ENCODE measurements around the gene CLEC4D.
"Not testable (repeated sequence)": the region's sequence is repeated elsewhere in the genome, so short reads cannot be mapped to it uniquely, and the experiment has no call there.

Gene CLEC4D

DNA sequence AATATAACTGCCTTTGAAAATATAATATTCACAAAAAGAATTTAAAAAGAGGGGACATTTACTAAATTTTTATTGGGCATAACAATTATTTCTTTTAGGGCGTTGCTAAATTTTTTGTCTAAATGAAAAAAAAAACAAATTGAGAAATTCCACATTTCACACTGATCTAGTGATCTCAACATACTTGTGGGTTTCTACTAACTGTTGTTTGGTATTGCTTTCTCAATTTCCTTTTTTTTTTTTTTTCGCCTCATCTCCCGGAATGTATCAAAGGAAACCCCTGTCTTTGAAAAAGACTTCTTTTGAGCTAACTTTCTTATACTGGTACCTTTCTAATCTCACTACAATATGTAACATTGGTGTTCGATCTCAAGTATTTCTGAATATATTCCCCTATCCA is at the start of gene CLEC4D:
CLEC4D (plus strand) TSS at position 248 of the 400 bp plus-strand sequence. CDS start 230 bp downstream, outside the sequence.
- DNase-seq (ENCODE audit: low read depth, low spot score): no peak

DNA sequence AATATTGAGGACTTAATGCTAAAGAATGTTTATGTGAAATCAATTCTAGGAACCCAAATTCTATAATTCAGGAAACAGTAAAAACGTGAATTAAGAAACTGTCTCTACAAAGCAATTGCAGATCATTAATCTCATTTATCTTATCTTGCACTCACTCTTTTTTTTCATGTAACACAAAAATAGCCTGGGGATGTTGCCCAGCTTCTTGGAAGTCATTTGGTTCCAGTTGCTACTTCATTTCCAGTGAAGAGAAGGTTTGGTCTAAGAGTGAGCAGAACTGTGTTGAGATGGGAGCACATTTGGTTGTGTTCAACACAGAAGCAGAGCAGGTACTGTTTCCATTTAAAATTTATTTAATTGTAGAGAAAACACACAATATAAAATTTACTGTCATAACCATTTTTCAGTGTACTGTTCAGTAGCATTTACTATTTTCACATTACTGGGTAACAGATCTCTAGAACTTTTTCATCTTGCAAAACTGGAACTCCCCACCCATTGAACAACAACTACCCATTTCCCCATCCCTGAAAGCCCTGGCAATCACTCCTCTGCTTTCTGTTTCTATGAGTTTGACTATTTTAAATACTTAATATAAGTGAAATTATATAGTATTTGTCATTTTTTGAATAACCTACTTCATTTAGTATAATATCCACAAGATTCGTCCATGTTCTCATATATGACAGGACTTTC is 47.9 kb upstream of the CLEC4D start:
- DNase-seq (ENCODE audit: low read depth, low spot score): no peak

- no peak for DNase-seq (ENCODE audit: low read depth, low spot score)
These were observed 47.1 kb upstream of the CLEC4D start for GRCh38 chr12:8466241-8466640.

GRCh38 chr12:8471090-8471489 is 42.2 kb upstream of the CLEC4D start:
- DNase-seq (ENCODE audit: low read depth, low spot score): no peak

GRCh38 chr12:8475508-8476203 is 37.6 kb upstream of the CLEC4D start:
- no peak for DNase-seq (ENCODE audit: low read depth, low spot score)

DNA sequence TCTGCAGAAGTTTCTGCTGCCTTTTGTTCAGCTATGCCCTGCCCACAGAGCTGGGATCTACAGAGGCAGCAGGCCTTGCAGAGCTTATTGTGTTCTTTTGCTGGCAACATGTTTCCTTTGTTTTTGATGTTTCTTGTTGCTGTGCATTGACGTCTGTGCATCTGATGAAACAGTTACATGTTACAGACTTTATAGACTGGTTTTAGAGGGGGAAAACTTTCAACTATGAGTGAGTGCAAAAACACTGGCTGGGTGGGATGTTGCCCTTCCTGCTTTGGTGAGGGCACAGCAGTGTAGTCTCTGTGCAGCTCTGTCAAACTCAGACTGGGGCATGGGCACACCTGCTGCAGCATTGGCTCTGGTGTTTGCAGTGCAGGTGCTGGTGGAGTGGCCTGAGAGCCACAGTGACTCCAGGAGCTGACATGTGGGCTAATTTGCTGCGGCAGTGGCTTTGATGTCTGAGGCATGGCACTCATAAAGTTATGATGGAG is 30.7 kb upstream of the CLEC4D start:
- no peak for DNase-seq (ENCODE audit: low read depth, low spot score)

GRCh38 chr12:8483079-8483478 is 30.2 kb upstream of the CLEC4D start:
- DNase-seq (ENCODE audit: low read depth, low spot score): no peak

DNA sequence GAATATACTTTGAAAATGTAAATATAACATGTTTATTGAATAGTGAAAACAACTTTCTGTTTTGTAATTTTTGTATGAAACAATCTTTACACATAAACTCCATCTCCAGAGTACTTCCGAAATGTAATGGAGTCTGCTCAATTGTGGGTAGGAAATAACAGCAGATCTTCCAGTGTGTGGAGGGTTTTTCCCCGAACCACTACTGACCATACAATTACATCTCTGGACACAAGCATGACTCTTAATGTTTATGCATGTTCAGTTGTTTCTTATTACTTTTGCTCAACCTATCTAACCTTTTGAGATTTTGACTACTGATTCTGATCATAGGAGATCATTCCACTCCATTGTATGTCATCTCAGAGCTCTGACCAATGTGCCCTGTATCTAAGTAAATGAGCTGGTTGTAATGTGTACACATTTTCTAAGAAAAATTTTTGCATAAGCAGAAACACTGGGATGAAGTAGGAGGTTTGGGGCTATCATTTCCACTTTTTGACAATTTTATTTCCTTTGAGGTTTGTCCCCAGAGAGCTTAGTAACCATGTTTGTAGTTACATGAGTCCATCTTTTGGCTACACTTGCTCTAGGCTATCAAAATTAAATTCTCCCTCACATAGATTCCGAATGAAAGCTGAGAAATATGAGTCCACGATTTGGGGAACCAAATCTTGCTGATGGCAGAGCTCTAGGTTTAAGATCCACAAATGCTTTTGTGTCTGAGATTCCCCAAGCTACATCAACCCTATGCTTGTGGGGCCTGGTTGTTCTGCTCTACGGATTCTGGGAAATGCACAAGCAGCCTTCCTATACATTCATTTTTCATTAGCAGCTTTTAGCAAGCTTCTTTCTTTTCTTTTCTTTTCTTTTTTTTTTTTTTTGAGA is 21.4 kb upstream of the CLEC4D start:
- DNase-seq (ENCODE audit: low read depth, low spot score): no peak

DNA sequence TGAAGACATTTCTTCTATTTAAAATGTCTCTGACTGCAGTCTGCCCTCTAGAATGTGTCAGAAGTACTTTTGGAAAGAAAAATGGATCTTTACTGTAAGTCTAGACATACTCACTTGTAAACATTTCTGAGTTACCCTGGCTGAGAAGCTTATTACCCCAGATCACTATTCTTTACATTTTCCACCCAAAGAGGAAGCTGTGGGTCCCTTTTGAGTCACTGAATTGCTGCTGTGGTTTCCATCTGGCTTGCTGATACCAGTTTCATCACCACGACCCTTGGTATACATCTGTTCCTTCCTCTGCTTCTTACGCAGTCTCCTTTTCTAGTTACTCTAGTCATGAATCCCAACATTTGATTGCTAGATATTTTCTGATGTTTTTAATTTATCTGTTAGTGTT is 20.2 kb upstream of the CLEC4D start:
- DNase-seq (ENCODE audit: low read depth, low spot score): no peak

- not testable (repeated sequence) for DNase-seq (ENCODE audit: low read depth, low spot score)
These were observed 17.6 kb upstream of the CLEC4D start for GRCh38 chr12:8495671-8496070.

- DNase-seq (ENCODE audit: low read depth, low spot score): peak; percentile 70
These were observed 17.2 kb upstream of the CLEC4D start for GRCh38 chr12:8496074-8496473.

DNA sequence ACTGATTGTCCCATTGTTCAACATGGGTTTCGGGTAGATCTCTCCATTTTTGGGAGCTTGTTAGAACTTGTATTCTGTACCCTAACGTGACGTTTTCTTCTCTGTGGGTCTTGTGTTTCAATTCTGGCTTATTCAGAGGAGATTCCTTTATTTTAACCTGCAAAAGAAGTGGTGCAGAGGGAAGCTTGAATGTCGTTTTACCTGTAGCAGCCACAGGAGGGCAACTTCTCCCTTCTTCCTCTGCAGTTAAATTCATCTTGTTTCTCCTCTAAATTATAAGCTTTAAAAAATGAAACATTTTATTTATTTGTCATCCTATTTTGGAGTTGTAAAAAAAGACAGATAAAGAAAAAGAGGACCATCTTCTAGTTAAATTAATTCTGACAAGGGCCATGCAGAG is 13.7 kb upstream of the CLEC4D start:
- DNase-seq (ENCODE audit: low read depth, low spot score): no peak

GRCh38 chr12:8501720-8502119 is 11.6 kb upstream of the CLEC4D start:
- no peak for DNase-seq (ENCODE audit: low read depth, low spot score)

DNA sequence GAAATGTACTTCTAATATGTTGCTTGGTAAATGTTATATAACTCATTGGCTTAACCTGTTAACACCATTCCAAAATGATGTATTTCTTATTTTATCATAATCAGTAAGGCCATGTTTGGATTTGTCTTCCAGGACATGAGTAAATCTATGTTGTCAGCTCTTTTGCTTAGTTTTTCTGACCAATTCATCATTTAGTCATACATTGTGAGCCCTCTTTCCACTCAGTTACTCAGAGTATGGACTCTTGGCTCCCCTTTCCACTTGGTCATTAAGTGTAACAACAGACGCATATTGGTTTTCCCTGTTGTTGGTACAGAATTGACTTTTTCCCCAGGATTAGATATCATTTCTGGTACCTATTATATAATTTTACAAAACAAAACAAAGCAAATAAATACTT is 9.0 kb upstream of the CLEC4D start:
- DNase-seq (ENCODE audit: low read depth, low spot score): no peak

GRCh38 chr12:8507596-8507995 is 5.7 kb upstream of the CLEC4D start:
- DNase-seq (ENCODE audit: low read depth, low spot score): no peak

DNA sequence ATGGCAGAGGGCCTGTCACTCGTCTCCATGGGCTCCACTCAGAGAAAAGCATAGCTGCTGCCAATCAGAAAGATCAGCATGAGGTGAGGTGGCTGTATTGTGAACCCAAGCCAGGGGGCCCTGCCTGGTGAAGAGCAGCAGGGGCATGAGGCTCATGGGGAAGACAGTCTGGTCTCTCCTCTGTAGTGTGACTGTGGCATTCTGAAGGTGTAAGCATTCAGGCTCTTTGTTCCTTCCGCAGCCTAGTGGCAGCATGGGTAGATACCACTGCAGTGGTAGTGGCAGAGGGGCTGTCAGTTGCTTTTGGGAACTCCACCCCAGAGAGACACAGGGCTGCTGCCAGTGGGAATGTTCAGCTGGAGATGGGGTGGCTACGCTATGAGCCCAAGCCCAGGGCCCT is 5.1 kb upstream of the CLEC4D start:
- peak; percentile 20 for DNase-seq (ENCODE audit: low read depth, low spot score)

- peak; percentile 81 for DNase-seq (ENCODE audit: low read depth, low spot score)
These were observed 4.1 kb upstream of the CLEC4D start for GRCh38 chr12:8508910-8509841.

DNA sequence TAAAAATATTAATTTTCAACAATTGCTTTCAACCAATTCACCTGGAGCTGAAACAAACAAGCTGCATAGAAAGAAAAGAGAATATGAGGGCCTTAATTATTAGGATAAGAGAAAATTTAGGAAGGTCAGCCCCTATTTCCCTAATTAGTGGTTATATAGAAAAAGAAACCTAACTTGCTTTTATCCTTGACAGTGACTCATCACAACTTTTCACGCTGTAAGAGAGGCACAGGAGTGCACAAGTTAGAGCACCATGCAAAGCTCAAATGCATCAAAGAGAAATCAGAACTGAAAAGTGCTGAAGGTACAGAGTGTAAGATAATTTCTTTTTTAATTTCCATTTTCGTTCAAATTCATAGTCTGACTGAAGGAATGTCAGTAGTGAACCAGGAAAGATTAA is 4.7 kb downstream of the CLEC4D start:
- no peak for DNase-seq (ENCODE audit: low read depth, low spot score)

- DNase-seq (ENCODE audit: low read depth, low spot score): no peak
These were observed 5.9 kb downstream of the CLEC4D start for GRCh38 chr12:8519171-8519570.

DNA sequence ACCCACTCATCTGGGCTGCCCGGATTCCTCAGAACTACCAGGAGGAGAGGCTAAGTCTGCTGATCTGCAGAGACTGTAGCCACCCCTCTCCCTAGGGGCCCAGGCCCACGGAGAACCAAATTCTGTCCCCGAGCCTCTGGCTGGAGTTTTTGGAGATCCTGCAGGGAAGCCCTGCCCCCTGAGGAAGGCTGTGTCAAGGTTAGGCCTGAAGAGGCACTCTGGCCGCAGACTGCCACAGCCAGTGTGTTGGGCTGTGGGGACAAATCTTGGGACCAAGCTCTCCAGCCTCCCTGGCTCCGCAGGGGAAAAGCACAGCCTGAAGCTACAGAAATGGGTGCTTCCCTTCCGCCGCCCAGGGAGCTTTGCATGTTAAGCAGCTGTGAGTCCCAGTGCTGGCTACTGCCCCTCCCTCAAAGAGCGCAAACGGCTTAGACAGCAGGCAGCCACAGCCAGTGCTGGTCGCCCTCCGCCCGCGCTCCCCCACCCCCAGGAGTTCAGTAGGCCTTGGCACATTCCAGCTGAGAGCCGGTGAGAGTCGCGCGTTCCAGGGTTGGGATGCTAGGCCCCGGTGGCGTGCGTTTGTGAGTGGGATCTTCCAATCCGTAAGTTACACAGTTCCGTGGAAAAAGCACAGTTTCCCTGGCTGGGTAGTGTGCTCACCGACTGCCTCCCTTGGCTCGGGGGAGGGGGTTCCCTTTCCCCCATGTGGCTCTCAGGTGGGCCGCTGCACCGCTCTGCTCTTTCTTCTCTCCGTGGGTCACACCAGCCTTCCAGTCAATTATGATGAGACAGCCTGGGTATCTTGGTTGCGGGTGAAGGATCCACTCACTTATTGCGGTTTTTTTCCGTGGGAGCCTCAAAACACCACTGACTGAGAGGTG is 14.2 kb downstream of the CLEC4D start:
- DNase-seq (ENCODE audit: low read depth, low spot score): peak; percentile 79
